Mammary epithelial cell (primary cell): Measurements from ENCODE around the gene NOS2.

ENCODE experiments used
- EZH2 ChIP-seq: IDR thresholded peaks from 2 replicates; pipeline ENCODE4 v1.6.1; 2012; ENCODE audit warnings: low read length, inconsistent platforms, borderline replicate concordance
- TF ChIP-seq, protein P1 (sequence below), 2 donors: IDR thresholded peaks in 1 of 2; conservative IDR thresholded peaks in 1 of 2; 2 replicates each; pipeline ENCODE4 v1.5.1; 2011 to 2012; ENCODE audit warnings: inconsistent platforms in 2 of 2, low read length in 2 of 2, mild to moderate bottlenecking in 2 of 2, control low read depth in 1 of 2, low read depth in 1 of 2; ENCODE audit not compliant: insufficient read depth in 1 of 2; ENCODE audit errors: extremely low read depth in 1 of 2

- TF ChIP-seq, protein P1, sequence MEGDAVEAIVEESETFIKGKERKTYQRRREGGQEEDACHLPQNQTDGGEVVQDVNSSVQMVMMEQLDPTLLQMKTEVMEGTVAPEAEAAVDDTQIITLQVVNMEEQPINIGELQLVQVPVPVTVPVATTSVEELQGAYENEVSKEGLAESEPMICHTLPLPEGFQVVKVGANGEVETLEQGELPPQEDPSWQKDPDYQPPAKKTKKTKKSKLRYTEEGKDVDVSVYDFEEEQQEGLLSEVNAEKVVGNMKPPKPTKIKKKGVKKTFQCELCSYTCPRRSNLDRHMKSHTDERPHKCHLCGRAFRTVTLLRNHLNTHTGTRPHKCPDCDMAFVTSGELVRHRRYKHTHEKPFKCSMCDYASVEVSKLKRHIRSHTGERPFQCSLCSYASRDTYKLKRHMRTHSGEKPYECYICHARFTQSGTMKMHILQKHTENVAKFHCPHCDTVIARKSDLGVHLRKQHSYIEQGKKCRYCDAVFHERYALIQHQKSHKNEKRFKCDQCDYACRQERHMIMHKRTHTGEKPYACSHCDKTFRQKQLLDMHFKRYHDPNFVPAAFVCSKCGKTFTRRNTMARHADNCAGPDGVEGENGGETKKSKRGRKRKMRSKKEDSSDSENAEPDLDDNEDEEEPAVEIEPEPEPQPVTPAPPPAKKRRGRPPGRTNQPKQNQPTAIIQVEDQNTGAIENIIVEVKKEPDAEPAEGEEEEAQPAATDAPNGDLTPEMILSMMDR (conservative IDR thresholded peaks at IDR 0.05 in 1 of 2, IDR thresholded peaks at IDR 0.05 in 1 of 2; ENCODE audit: extremely low read depth in 1 of 2, insufficient read depth in 1 of 2, low read depth in 1 of 2, low read length in 2 of 2): no peak
- TF ChIP-seq EZH2: no peak
These were observed 40.4 kb upstream of the NOS2 start for GRCh38 chr17:27840688-27841087.
